GM23338 (cell line): Measurements from ENCODE around the gene NHS. TPM values are rescaled to one million over a fixed set of nuclear protein-coding genes. Genes with fewer than 3 reads are reported as not detected.

Source experiments
- ATAC-seq: fragments of 200-7000 bp; cut with Tn5 transposase; 3 replicates; pipeline ENCODE4 v1.9.1; 2020
- DNase-seq: peaks from one replicate; pipeline ENCODE4 v3.0.0-alpha.2; 2015; ENCODE audit warnings: low spot score
- H2AFZ ChIP-seq: fragments of 200-600 bp; sonication (generic); 2 replicates; pipeline ENCODE4 v1.8.0; 2016; ENCODE audit warnings: antibody characterized with exemption, mild to moderate bottlenecking, moderate library complexity
- H3F3A ChIP-seq: fragments of 200-600 bp; sonication (generic); replicated peaks from 2 replicates; pipeline ENCODE4 v1.8.0; 2017; ENCODE audit warnings: antibody characterized with exemption, mixed run types, low read depth
- H3K27ac ChIP-seq: fragments of 200-600 bp; sonication (generic); 2 replicates; pipeline ENCODE4 v1.6.1; 2016; ENCODE audit warnings: low read depth
- H3K27me3 ChIP-seq: fragments of 200-600 bp; sonication (generic); 2 replicates; pipeline ENCODE4 v1.8.0; 2016; ENCODE audit warnings: mild to moderate bottlenecking, mixed run types, moderate library complexity; ENCODE audit not compliant: insufficient read depth
- H3K36me3 ChIP-seq: fragments of 200-600 bp; sonication (generic); 2 replicates; pipeline ENCODE4 v1.8.0; 2016; ENCODE audit warnings: mild to moderate bottlenecking; ENCODE audit not compliant: insufficient read depth
- H3K4me1 ChIP-seq: fragments of 200-600 bp; sonication (generic); 2 replicates; pipeline ENCODE4 v1.8.0; 2016; ENCODE audit warnings: mild to moderate bottlenecking, moderate library complexity; ENCODE audit not compliant: insufficient read depth
- H3K4me2 ChIP-seq: fragments of 200-600 bp; sonication (generic); 2 replicates; pipeline ENCODE4 v1.7.1; 2017; ENCODE audit warnings: mixed run types
- H3K4me3 ChIP-seq: fragments of 200-600 bp; sonication (generic); 2 replicates; pipeline ENCODE4 v1.6.1; 2016; ENCODE audit warnings: mixed run types
- H3K79me2 ChIP-seq: fragments of 200-600 bp; sonication (generic); replicated peaks from 2 replicates; pipeline ENCODE4 v1.8.0; 2017; ENCODE audit warnings: mild to moderate bottlenecking; ENCODE audit not compliant: insufficient read depth
- H3K9me2 ChIP-seq: fragments of 200-600 bp; sonication (generic); 2 replicates; pipeline ENCODE4 v1.8.0; 2017; ENCODE audit not compliant: insufficient read depth
- H4K20me1 ChIP-seq: fragments of 200-600 bp; sonication (generic); replicated peaks from 2 replicates; pipeline ENCODE4 v1.8.0; 2017; ENCODE audit warnings: mild to moderate bottlenecking; ENCODE audit not compliant: insufficient read depth
- H3K27ac Mint-ChIP-seq: 2 replicates; pipeline ENCODE4 v1.8.0; 2020; ENCODE audit warnings: inconsistent platforms, mild to moderate bottlenecking, moderate library complexity, mixed read lengths
- H3K27me3 Mint-ChIP-seq: 3 replicates; pipeline ENCODE4 v1.8.0; 2022; ENCODE audit warnings: low read depth, mild to moderate bottlenecking, moderate library complexity, mixed read lengths, inconsistent platforms; ENCODE audit not compliant: insufficient read depth, poor library complexity
- H3K36me3 Mint-ChIP-seq: 3 replicates; pipeline ENCODE4 v1.8.0; 2021; ENCODE audit warnings: low read depth, mild to moderate bottlenecking, inconsistent platforms, moderate library complexity, mixed read lengths
- H3K4me1 Mint-ChIP-seq: 3 replicates; pipeline ENCODE4 v1.8.0; 2020; ENCODE audit warnings: mild to moderate bottlenecking, inconsistent platforms, mixed read lengths
- H3K4me3 Mint-ChIP-seq: 3 replicates; pipeline ENCODE4 v1.8.0; 2021; ENCODE audit warnings: moderate library complexity, mild to moderate bottlenecking, inconsistent platforms, mixed read lengths
- H3K9me3 Mint-ChIP-seq: 3 replicates; pipeline ENCODE4 v1.8.0; 2020; ENCODE audit warnings: moderate library complexity, mild to moderate bottlenecking, inconsistent platforms, mixed read lengths
- CREB1 ChIP-seq: fragments of 250-450 bp; sonication (Bioruptor Pico); IDR thresholded peaks from 2 replicates; pipeline ENCODE4 v1.5.0; 2020; ENCODE audit warnings: low read depth, mild to moderate bottlenecking, moderate library complexity
- EZH2phosphoT487 ChIP-seq: fragments of 200-600 bp; sonication (generic); IDR thresholded peaks from one replicate; pipeline ENCODE4 v1.8.1; 2018; ENCODE audit warnings: antibody characterized with exemption; ENCODE audit not compliant: unreplicated experiment
- JUNB ChIP-seq: IDR thresholded peaks from one replicate; pipeline ENCODE4 v1.6.1; 2016; ENCODE audit warnings: antibody characterized with exemption; ENCODE audit not compliant: unreplicated experiment
- NANOG ChIP-seq: IDR thresholded peaks from 2 replicates; pipeline ENCODE4 v1.6.1; 2016; ENCODE audit warnings: antibody characterized with exemption, borderline replicate concordance
- POLR2AphosphoS5 ChIP-seq: IDR thresholded peaks from 2 replicates; pipeline ENCODE4 v1.6.1; 2016; ENCODE audit warnings: antibody characterized with exemption, low read depth
- STAT1 ChIP-seq: IDR thresholded peaks from one replicate; pipeline ENCODE4 v1.6.1; 2016; ENCODE audit warnings: antibody characterized with exemption; ENCODE audit not compliant: unreplicated experiment
- ZNF114 ChIP-seq: fragments of 250-450 bp; sonication (Bioruptor Pico); IDR thresholded peaks from 2 replicates; pipeline ENCODE4 v1.5.0; 2020; ENCODE audit warnings: mild to moderate bottlenecking, moderate library complexity
- ZNF331 ChIP-seq: fragments of 250-450 bp; sonication (Bioruptor Pico); IDR thresholded peaks from 2 replicates; pipeline ENCODE4 v1.5.0; 2020; ENCODE audit warnings: low read depth, mild to moderate bottlenecking, moderate library complexity
- polyA plus RNA-seq: library from polyadenylated mRNA; unstranded; fragments of >200 nt; fragmentation: Nextera tagmentation; extraction: Ambion mirVana; gene quantifications from 2 replicates; pipeline ENCODE4 v1.2.1, GENCODE V29; 2016
- total RNA-seq: library from RNA; depleted of rRNA; stranded (reverse); fragments of >200 nt; shearing (Covaris generic); gene quantifications from 2 replicates; pipeline ENCODE4 v1.2.3, GENCODE V29; 2014
- TF ChIP-seq, protein P1 (sequence below): IDR thresholded peaks from one replicate; pipeline ENCODE4 v1.6.1; 2018; ENCODE audit warnings: antibody characterized with exemption; ENCODE audit not compliant: unreplicated experiment
- TF ChIP-seq, protein P2 (sequence below): IDR thresholded peaks from 2 replicates; pipeline ENCODE4 v1.6.1; 2016; ENCODE audit warnings: antibody characterized with exemption
- TF ChIP-seq, protein P3 (sequence below), 2 experiments: fragments of 200-600 bp in 1 of 2; sonication (generic) in 1 of 2; conservative IDR thresholded peaks; 2 replicates each; pipeline versions ENCODE4 v1.5.1 to v1.6.1; 2016 to 2017; ENCODE audit warnings: antibody characterized with exemption in 2 of 2, low read depth in 2 of 2, mild to moderate bottlenecking in 2 of 2, moderate library complexity in 1 of 2

The NHS gene
- total and polyA plus RNA-seq, 2 experiments from 2014 or later: 1.8 to 8.2 TPM

DNA sequence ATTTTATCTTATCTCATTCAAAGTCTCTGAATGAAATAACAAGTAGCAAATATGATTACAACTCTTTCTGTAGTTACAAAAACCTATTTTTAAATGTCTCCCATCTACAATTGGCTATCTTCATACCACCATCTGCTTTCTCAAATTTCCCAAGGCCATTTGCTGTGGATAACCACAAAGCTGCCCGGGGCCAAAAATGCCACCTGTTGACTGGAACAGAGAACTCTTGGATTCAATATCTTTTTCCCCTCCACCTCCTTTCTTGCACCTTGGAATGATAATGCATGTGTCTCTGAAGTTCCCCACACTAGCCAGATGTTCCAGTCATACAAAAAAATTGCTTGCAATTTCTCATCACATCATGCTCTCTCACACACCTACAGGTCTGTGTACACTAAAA, 269.0 kb downstream of the NHS start (continued):
- TF ChIP-seq, protein P1, sequence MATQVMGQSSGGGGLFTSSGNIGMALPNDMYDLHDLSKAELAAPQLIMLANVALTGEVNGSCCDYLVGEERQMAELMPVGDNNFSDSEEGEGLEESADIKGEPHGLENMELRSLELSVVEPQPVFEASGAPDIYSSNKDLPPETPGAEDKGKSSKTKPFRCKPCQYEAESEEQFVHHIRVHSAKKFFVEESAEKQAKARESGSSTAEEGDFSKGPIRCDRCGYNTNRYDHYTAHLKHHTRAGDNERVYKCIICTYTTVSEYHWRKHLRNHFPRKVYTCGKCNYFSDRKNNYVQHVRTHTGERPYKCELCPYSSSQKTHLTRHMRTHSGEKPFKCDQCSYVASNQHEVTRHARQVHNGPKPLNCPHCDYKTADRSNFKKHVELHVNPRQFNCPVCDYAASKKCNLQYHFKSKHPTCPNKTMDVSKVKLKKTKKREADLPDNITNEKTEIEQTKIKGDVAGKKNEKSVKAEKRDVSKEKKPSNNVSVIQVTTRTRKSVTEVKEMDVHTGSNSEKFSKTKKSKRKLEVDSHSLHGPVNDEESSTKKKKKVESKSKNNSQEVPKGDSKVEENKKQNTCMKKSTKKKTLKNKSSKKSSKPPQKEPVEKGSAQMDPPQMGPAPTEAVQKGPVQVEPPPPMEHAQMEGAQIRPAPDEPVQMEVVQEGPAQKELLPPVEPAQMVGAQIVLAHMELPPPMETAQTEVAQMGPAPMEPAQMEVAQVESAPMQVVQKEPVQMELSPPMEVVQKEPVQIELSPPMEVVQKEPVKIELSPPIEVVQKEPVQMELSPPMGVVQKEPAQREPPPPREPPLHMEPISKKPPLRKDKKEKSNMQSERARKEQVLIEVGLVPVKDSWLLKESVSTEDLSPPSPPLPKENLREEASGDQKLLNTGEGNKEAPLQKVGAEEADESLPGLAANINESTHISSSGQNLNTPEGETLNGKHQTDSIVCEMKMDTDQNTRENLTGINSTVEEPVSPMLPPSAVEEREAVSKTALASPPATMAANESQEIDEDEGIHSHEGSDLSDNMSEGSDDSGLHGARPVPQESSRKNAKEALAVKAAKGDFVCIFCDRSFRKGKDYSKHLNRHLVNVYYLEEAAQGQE: no peak
- TF ChIP-seq JUNB: no peak
- TF ChIP-seq POLR2AphosphoS5: no peak
- TF ChIP-seq CREB1 (CRISPR knock-in tag): no peak
- TF ChIP-seq, protein P2, sequence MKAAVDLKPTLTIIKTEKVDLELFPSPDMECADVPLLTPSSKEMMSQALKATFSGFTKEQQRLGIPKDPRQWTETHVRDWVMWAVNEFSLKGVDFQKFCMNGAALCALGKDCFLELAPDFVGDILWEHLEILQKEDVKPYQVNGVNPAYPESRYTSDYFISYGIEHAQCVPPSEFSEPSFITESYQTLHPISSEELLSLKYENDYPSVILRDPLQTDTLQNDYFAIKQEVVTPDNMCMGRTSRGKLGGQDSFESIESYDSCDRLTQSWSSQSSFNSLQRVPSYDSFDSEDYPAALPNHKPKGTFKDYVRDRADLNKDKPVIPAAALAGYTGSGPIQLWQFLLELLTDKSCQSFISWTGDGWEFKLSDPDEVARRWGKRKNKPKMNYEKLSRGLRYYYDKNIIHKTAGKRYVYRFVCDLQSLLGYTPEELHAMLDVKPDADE: no peak

DNA sequence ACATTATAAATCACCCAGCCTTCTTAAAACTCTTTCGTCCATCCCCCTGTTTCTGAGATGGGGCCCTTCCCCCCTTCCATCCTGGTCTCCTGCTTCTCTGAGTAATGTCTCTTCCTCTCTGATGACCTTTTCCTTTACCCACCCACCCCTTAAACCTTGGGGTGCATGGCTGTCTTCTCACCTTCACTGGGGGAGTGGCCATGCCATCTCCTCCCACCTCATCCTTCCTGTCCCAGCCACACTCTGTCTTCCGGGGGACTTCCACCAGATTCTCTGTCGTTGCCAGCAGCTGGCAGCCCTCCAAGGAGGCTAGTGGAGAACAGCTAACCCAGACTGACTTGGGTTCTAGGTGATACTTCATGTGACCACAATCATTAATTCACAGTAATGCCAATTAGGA, 279.1 kb downstream of the NHS start:
- ATAC-seq (no peak), DNase-seq (no peak)
- Histone ChIP-seq H3K79me2 (no peaks in the 10 kb centered on the region), H3K4me1 (no peaks in the 10 kb centered on the region), H3K27me3 (peaks cover 48% of the 10 kb centered on the region), H3K27ac (no peak overlapping the region), H3K4me3 (no peak overlapping the region), H4K20me1 (no peaks in the 10 kb centered on the region), H3K4me2 (no peak overlapping the region), H3K36me3 (no peaks in the 10 kb centered on the region), H3K9me2 (no peaks in the 10 kb centered on the region), H2AFZ (no peak overlapping the region), H3F3A (no peaks in the 10 kb centered on the region)
- H3K4me1 Mint-ChIP-seq: peaks cover 13% of the 10 kb centered on the region
- no peaks in the 10 kb centered on the region; the same call in 2 of the 3 replicates for H3K36me3 Mint-ChIP-seq
- TF ChIP-seq ZNF114 (no peak), CREB1 (CRISPR knock-in tag) (no peak), EZH2phosphoT487 (no peak), NANOG (no peak), STAT1 (no peak), JUNB (no peak), ZNF331 (CRISPR knock-in tag) (no peak)
- TF ChIP-seq, protein P2: no peak
- TF ChIP-seq, protein P1: no peak
- TF ChIP-seq, protein P3, sequence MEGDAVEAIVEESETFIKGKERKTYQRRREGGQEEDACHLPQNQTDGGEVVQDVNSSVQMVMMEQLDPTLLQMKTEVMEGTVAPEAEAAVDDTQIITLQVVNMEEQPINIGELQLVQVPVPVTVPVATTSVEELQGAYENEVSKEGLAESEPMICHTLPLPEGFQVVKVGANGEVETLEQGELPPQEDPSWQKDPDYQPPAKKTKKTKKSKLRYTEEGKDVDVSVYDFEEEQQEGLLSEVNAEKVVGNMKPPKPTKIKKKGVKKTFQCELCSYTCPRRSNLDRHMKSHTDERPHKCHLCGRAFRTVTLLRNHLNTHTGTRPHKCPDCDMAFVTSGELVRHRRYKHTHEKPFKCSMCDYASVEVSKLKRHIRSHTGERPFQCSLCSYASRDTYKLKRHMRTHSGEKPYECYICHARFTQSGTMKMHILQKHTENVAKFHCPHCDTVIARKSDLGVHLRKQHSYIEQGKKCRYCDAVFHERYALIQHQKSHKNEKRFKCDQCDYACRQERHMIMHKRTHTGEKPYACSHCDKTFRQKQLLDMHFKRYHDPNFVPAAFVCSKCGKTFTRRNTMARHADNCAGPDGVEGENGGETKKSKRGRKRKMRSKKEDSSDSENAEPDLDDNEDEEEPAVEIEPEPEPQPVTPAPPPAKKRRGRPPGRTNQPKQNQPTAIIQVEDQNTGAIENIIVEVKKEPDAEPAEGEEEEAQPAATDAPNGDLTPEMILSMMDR (conservative IDR thresholded peaks at IDR 0.05; ENCODE audit: low read depth in 2 of 2): no peak
- H3K9me3 Mint-ChIP-seq: no peaks in the 10 kb centered on the region
- H3K4me3 Mint-ChIP-seq: no peak overlapping the region
- no peak overlapping the region for H3K27ac Mint-ChIP-seq
- peaks cover 30% of the 10 kb centered on the region for H3K27me3 Mint-ChIP-seq
